ENCODE measurements around the gene MIOS.

GRCh38 chr7:7570584-7570983 lies 3.9 kb downstream of the MIOS start:
- TF ChIP-seq RFX5 (IDR thresholded peaks at IDR 0.05) (no peak), CTCF (IDR thresholded peaks at IDR 0.05) (no peak), USF2 (IDR thresholded peaks at IDR 0.05) (no peak), HMGXB4 (CRISPR knock-in tag; IDR thresholded peaks at IDR 0.05; ENCODE audit: borderline replicate concordance) (no peak), NFE2L2 (conservative IDR thresholded peaks at IDR 0.05; ENCODE audit: low read length) (no peak), ZFP36 (IDR thresholded peaks at IDR 0.05; ENCODE audit: borderline replicate concordance, partially characterized antibody) (no peak), EP300 (IDR thresholded peaks at IDR 0.05) (no peak)

Data from A549 (cell line).